Measurements from ENCODE around the gene GUCA1A.

The GUCA1A gene

DNA sequence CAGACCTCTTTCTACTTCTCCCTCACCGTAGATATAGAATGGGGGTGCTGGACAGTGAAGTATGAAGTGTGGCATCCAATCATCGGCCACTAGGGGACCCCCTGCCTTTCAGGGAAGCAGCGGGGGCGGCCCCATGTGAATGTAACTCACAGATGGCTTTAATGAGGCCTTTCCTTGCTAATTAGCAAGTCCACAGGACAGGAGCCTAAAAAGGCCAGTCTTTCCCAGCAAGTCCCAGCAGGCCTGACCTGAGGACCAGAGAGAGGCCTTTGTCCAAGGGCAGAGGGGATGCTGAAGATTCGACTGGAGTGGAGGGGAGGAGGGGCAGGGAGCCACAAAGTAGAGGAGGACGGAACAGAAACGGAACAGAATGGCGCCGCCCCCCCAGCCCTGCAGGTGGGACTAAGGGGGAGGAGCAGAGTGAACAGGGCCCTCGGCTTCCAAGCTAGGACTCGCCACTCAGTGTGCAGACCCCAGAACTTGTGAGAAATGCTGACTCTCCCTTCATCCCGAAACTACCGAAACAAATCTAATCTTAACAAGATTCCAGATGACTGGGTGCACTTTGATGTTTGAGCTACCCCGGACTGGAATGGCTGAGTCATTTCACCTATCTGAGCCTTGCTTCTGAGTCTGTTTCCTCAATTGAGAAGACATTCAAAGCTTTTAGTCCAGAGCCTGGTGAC is 36.5 kb upstream of the GUCA1A start:
- Histone ChIP-seq H3K4me1 (ENCODE audit: control insufficient read depth in 1 of 2, insufficient read depth in 2 of 2, low read length in 2 of 2) (no peaks in the 10 kb centered on the region), H3K36me3 (ENCODE audit: control insufficient read depth in 1 of 2, insufficient read depth in 2 of 2, low read length in 2 of 2) (no peaks in the 10 kb centered on the region), H3K27ac (ENCODE audit: low read length) (peak overlapping the region; percentile 67)

DNA sequence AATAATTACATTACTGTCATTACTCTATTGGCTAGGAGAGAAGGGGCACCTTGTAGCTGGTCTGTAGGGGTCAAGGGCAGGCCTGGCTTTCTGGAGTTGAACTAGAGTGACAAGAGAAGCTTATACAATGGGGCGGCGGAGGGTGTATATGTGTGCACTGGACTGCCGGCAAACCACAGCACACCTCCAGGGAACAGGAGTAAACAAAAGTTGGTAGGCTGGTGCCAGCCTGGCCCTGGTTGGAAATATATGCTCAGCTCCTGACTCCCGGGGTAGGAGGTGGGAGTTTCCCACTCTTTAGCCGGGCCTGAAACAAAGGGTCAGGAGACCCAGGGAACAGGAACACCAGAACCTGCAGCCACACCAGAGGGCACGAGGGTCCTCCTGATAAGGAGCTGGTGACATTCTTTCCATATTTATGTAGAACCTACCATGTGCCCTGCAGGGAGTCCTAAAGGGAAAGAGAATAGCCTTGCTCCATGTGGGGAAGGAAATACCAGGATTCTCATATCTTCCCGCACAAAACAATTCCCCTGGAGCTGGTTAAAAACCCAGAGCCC is 35.9 kb upstream of the GUCA1A start:
- Histone ChIP-seq H3K36me3 (ENCODE audit: control insufficient read depth in 1 of 2, insufficient read depth in 2 of 2, low read length in 2 of 2) (no peaks in the 10 kb centered on the region), H3K9me3 (ENCODE audit: control insufficient read depth in 1 of 2, low read length in 2 of 2) (no peaks in the 10 kb centered on the region), H3K27ac (ENCODE audit: low read length) (peak overlapping the region; percentile 61), H3K27me3 (ENCODE audit: low read depth, low read length) (no peaks in the 10 kb centered on the region), H3K4me3 (ENCODE audit: low read depth in 1 of 2, low read length in 2 of 2) (peak overlapping the region in 1 of 2 donors; percentile 7), H3K4me1 (ENCODE audit: control insufficient read depth in 1 of 2, insufficient read depth in 2 of 2, low read length in 2 of 2) (peaks cover 0 to 2% of the 10 kb centered on the region in 2 donors)

More for the DNA sequence above, 36.5 kb upstream of the GUCA1A start:
- H3K27me3 ChIP-seq (ENCODE audit: low read depth, low read length), result no peaks in the 10 kb centered on the region
- H3K9me3 ChIP-seq (ENCODE audit: control insufficient read depth in 1 of 2, low read length in 2 of 2), result no peaks in the 10 kb centered on the region
- peak overlapping the region in 1 of 2 donors; percentile 7 for H3K4me3 ChIP-seq (ENCODE audit: low read depth in 1 of 2, low read length in 2 of 2)

DNA sequence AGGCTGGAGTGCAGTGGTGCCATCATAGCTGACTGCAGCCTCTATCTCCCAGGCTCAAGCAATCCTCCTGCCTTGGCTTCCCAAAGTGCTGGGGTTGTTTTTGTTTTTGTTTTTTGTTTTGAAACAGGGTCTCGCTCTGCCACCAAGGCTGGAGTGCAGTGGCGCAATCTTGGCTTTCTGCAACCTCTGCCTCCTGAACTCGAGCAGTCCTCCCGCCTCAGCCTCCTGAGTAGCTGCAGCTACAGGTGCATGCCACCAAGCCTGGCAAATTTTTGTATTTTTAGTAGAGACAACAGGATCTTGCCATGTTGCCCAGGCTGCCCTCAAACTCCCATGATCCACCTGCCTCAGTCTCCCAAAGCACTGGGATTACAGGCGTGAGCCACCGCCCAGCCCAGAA is 35.0 kb upstream of the GUCA1A start:
- Histone ChIP-seq H3K27ac (ENCODE audit: low read length) (no peak overlapping the region), H3K9me3 (ENCODE audit: control insufficient read depth in 1 of 2, low read length in 2 of 2) (no peaks in the 10 kb centered on the region), H3K4me1 (ENCODE audit: control insufficient read depth in 1 of 2, insufficient read depth in 2 of 2, low read length in 2 of 2) (peaks cover 0 to 5% of the 10 kb centered on the region in 2 donors), H3K27me3 (ENCODE audit: low read depth, low read length) (no peaks in the 10 kb centered on the region), H3K4me3 (ENCODE audit: low read depth in 1 of 2, low read length in 2 of 2) (no peak overlapping the region), H3K36me3 (ENCODE audit: control insufficient read depth in 1 of 2, insufficient read depth in 2 of 2, low read length in 2 of 2) (no peaks in the 10 kb centered on the region)

- H3K27me3 ChIP-seq (ENCODE audit: low read depth, low read length), result no peaks in the 10 kb centered on the region
- H3K4me1 ChIP-seq (ENCODE audit: control insufficient read depth in 1 of 2, insufficient read depth in 2 of 2, low read length in 2 of 2), result peaks cover 0 to 5% of the 10 kb centered on the region in 2 donors
- peak overlapping the region; percentile 75 for H3K27ac ChIP-seq (ENCODE audit: low read length)
- no peaks in the 10 kb centered on the region for H3K9me3 ChIP-seq (ENCODE audit: control insufficient read depth in 1 of 2, low read length in 2 of 2)
- no peaks in the 10 kb centered on the region for H3K36me3 ChIP-seq (ENCODE audit: control insufficient read depth in 1 of 2, insufficient read depth in 2 of 2, low read length in 2 of 2)
- H3K4me3 ChIP-seq (ENCODE audit: low read depth in 1 of 2, low read length in 2 of 2), result no peak overlapping the region
Measured at GRCh38 chr6:42138630-42139619, 34.2 kb upstream of the GUCA1A start.

- peaks cover 0 to 5% of the 10 kb centered on the region in 2 donors for H3K4me1 ChIP-seq (ENCODE audit: control insufficient read depth in 1 of 2, insufficient read depth in 2 of 2, low read length in 2 of 2)
Measured at GRCh38 chr6:42140032-42140431, 33.1 kb upstream of the GUCA1A start.

DNA sequence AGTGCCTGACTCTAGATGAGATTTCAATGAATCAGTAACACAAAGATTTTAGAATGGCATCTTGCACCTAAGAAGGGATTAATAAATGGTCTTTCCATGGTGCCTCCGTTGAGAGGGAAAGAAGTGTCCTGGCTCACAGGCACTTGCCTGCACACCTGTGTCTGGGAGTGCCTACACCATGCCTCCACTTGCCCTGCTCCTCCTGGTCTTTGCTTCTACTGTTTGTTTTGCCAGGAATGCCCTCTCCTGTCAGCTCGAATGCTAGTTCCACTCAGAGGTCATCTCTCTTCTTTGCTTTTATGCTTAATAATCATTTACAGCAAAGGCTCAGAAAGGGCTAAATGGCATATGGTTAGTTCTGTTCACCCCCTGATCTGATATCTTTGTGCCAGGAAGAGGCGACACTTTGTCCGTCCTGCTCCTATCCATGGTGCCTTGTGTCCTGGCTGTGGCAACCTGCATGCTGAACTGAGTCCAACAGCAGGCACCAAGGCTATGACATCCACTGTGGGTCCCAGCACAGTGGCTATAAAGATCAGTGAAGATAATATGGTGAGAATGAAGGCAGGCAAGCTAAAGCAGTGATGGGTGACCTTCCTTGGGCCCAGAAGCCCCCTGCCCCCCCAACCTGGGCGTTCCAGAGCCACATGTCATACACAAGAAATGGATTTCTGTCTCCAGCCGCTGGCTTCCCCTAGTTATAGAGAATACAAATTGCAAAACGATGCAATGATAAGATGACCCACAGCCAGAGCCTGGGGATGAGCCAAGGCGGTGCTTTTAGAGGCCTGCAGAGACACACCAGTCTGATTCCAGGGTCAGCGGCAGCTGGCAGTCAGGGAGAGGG is 32.2 kb upstream of the GUCA1A start:
- Histone ChIP-seq H3K27me3 (ENCODE audit: low read depth, low read length) (no peaks in the 10 kb centered on the region), H3K27ac (ENCODE audit: low read length) (peak overlapping the region; percentile 88), H3K9me3 (ENCODE audit: control insufficient read depth in 1 of 2, low read length in 2 of 2) (no peaks in the 10 kb centered on the region), H3K4me3 (ENCODE audit: low read depth in 1 of 2, low read length in 2 of 2) (peak overlapping the region; percentile 55 to 63), H3K4me1 (ENCODE audit: control insufficient read depth in 1 of 2, insufficient read depth in 2 of 2, low read length in 2 of 2) (peaks cover 0 to 5% of the 10 kb centered on the region in 2 donors), H3K36me3 (ENCODE audit: control insufficient read depth in 1 of 2, insufficient read depth in 2 of 2, low read length in 2 of 2) (no peaks in the 10 kb centered on the region)

More at GRCh38 chr6:42140032-42140431, 33.1 kb upstream of the GUCA1A start:
- no peaks in the 10 kb centered on the region for H3K27me3 ChIP-seq (ENCODE audit: low read depth, low read length)
- no peaks in the 10 kb centered on the region for H3K9me3 ChIP-seq (ENCODE audit: control insufficient read depth in 1 of 2, low read length in 2 of 2)
- H3K27ac ChIP-seq (ENCODE audit: low read length), result peak overlapping the region; percentile 88
- H3K36me3 ChIP-seq (ENCODE audit: control insufficient read depth in 1 of 2, insufficient read depth in 2 of 2, low read length in 2 of 2), result no peaks in the 10 kb centered on the region
- peak overlapping the region in 1 of 2 donors; percentile 63 for H3K4me3 ChIP-seq (ENCODE audit: low read depth in 1 of 2, low read length in 2 of 2)

DNA sequence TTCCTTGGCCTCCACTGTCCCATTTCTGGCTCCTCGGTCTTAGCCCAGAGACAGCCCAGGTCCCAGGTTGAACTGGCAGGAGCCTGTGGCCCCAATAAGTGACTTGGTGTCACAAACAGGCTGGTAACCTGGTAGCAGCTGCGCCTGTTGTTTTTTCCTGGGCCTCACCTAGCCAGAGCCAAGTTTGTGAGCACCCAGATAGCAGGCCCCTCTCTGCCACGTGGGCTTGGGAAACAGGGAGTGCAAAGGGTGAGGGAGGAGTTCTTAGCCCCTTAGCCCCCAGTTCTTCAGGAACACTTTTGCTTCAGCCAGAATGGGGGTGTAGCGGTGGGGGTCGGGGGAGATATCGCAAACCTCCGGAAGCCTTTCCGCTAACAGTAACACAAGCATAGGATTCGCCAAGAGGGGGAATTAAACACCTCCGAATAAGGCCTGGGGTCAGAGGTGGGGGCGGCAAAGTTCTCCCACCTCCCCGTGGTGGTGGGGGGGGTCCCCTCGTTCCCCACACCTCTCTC is 31.5 kb upstream of the GUCA1A start:
- Histone ChIP-seq H3K4me1 (ENCODE audit: control insufficient read depth in 1 of 2, insufficient read depth in 2 of 2, low read length in 2 of 2) (peaks cover 0 to 5% of the 10 kb centered on the region in 2 donors), H3K9me3 (ENCODE audit: control insufficient read depth in 1 of 2, low read length in 2 of 2) (no peaks in the 10 kb centered on the region), H3K27ac (ENCODE audit: low read length) (peak overlapping the region; percentile 88), H3K36me3 (ENCODE audit: control insufficient read depth in 1 of 2, insufficient read depth in 2 of 2, low read length in 2 of 2) (no peaks in the 10 kb centered on the region), H3K4me3 (ENCODE audit: low read depth in 1 of 2, low read length in 2 of 2) (peak overlapping the region; percentile 55 to 63), H3K27me3 (ENCODE audit: low read depth, low read length) (no peaks in the 10 kb centered on the region)

GRCh38 chr6:42142118-42142835 is 30.9 kb upstream of the GUCA1A start, which contains the start of gene C6orf132:
Gene C6orf132 (minus strand): TSS chr6:42142620. CDS start chr6:42142444, 176 bp downstream.
- Histone ChIP-seq H3K4me3 (ENCODE audit: low read depth in 1 of 2, low read length in 2 of 2) (peak within 1 kb of the TSS; percentile 55 to 63), H3K27ac (ENCODE audit: low read length) (peak within 1 kb of the TSS; percentile 88), H3K9me3 (ENCODE audit: control insufficient read depth in 1 of 2, low read length in 2 of 2) (no peaks in the 10 kb centered on the region), H3K27me3 (ENCODE audit: low read depth, low read length) (no peaks in the 10 kb centered on the region), H3K36me3 (ENCODE audit: control insufficient read depth in 1 of 2, insufficient read depth in 2 of 2, low read length in 2 of 2) (no peaks in the 10 kb centered on the region), H3K4me1 (ENCODE audit: control insufficient read depth in 1 of 2, insufficient read depth in 2 of 2, low read length in 2 of 2) (peaks cover 0 to 5% of the 10 kb centered on the region in 2 donors)

DNA sequence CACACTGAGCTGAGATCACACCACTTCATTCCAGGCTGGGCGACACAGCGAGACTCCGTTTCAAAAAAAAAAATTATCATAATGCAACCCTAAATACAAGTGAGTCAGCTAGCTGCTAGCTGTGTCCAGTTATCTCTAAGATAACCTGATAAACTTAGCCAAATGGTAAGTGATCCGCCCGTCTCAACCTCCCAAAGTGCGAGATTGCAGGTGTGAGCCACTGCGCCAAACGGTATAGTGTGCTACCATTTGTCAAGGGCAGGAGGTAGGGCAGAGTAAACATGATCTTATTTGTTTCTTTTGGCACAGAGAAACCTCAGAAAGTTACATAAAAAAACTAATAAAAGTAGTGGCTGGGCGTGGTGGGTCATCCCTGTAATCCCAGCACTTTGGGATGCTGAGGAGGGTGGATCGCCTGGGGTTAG is 26.0 kb upstream of the GUCA1A start:
- Histone ChIP-seq H3K4me1 (ENCODE audit: control insufficient read depth in 1 of 2, insufficient read depth in 2 of 2, low read length in 2 of 2) (peaks cover 0 to 4% of the 10 kb centered on the region in 2 donors), H3K27ac (ENCODE audit: low read length) (no peak overlapping the region), H3K4me3 (ENCODE audit: low read depth in 1 of 2, low read length in 2 of 2) (no peak overlapping the region), H3K9me3 (ENCODE audit: control insufficient read depth in 1 of 2, low read length in 2 of 2) (no peaks in the 10 kb centered on the region), H3K27me3 (ENCODE audit: low read depth, low read length) (no peaks in the 10 kb centered on the region), H3K36me3 (ENCODE audit: control insufficient read depth in 1 of 2, insufficient read depth in 2 of 2, low read length in 2 of 2) (no peaks in the 10 kb centered on the region)

DNA sequence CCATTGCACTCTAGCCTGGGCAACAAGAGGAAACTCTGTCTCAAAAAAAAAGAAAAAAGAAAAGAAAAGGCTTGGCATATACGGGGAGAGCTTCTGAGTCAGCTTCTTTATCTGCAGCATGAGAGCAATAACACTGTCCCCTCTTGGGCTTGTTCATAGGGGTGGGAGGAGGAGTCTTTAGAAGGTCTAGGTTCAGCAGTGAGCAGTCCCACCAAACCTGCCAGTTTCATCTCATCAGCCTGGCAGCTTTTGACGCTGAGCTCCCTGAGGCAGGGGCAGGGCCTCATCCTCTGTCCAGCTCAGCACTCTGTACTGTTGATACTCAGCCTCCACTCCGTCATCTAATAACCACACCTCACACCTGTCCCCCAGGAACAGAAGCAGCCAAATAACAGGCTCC is 25.1 kb upstream of the GUCA1A start:
- Histone ChIP-seq H3K27me3 (ENCODE audit: low read depth, low read length) (no peaks in the 10 kb centered on the region), H3K36me3 (ENCODE audit: control insufficient read depth in 1 of 2, insufficient read depth in 2 of 2, low read length in 2 of 2) (no peaks in the 10 kb centered on the region), H3K4me1 (ENCODE audit: control insufficient read depth in 1 of 2, insufficient read depth in 2 of 2, low read length in 2 of 2) (no peaks in the 10 kb centered on the region), H3K9me3 (ENCODE audit: control insufficient read depth in 1 of 2, low read length in 2 of 2) (no peaks in the 10 kb centered on the region), H3K4me3 (ENCODE audit: low read depth in 1 of 2, low read length in 2 of 2) (no peak overlapping the region), H3K27ac (ENCODE audit: low read length) (no peak overlapping the region)
